ENCODE results near the gene OR6N2. TPM values are rescaled to one million over a fixed set of nuclear protein-coding genes. Genes with fewer than 3 reads are reported as not detected.
A peak's percentile ranks its signal among the peaks of the same experiment; 100 is the strongest.

The OR6N2 gene
- total and polyA plus RNA-seq, 9 of the 15 experiments (the other 6 are each of a cell fraction or from before 2014, with no cell fraction given) = not detected

DNA sequence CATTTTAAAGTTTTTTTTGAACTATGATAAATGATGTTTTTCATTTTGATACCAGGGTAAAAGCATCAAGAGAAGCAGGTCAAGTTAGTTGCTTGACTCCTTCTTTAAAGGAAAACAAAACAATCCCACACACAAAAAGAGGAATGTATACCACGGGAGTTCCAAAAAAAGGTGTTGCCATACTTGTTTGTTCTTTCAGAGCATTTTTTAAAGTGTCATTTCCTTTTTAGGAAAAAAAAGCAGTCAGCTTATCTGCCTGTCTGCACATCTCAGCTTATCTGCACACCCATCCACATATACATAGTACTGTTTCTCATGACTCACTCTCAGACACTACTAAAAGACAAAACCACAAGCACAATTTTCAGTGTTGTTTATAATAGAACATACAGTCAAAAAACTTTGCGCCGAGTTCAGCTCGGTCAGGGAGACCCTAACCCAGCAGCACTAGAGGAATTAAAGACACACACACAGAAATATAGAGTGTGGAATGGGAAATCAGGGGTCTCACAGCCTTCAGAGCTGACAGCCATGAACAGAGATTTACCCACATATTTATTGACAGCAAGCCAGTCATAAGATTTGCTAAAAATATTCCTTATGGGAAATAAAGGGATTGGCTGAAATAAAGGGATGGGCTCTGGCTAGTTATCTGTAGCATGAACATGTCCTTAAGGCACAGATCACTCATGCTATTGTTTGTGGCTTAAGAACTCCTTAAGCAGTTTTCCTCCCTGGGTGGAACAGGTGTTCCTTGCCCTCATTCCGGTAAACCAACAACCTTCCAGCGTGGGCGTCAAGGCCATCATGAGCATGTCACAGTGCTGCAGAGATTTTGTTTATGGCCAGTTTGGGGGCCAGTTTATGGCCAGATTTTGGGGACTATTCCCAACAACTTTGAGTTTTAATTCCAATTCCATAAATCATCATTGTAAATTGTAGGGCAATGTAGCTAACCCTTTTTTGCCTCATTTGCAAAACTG, 38.7 kb upstream of the OR6N2 start (continued):
- TF ChIP-seq NEUROD1 (IDR thresholded peaks at IDR 0.05; ENCODE audit: borderline replicate concordance, low read depth, low read length, partially characterized antibody) (peak; percentile 86), SRSF7 (optimal IDR thresholded peaks at IDR 0.05; ENCODE audit: low read depth, low read length) (no peak), HDAC6 (IDR thresholded peaks at IDR 0.05; ENCODE audit: low read depth, low read length) (no peak), HMG20A (CRISPR knock-in tag; conservative IDR thresholded peaks at IDR 0.05) (no peak), SUPT5H (IDR thresholded peaks at IDR 0.05) (no peak), HDAC2 (IDR thresholded peaks at IDR 0.05) (peak; percentile 94; the same call in 1 of the 2 replicates), ZNF197 (CRISPR knock-in tag; IDR thresholded peaks at IDR 0.05; ENCODE audit: low read depth) (no peak), SMARCE1 (IDR thresholded peaks at IDR 0.05) (peak; percentile 98), MED1 (CRISPR knock-in tag; IDR thresholded peaks at IDR 0.05; ENCODE audit: borderline replicate concordance) (no peak), FOS (IDR thresholded peaks at IDR 0.05; ENCODE audit: extremely low read depth, insufficient read length) (peak; percentile 57), HOXB6 (CRISPR knock-in tag; IDR thresholded peaks at IDR 0.05; ENCODE audit: borderline replicate concordance) (no peak), NR2C2 (CRISPR knock-in tag; IDR thresholded peaks at IDR 0.05) (no peak), NR2C2 (tag; IDR thresholded peaks at IDR 0.05) (peak; percentile 61), KDM1A (IDR thresholded peaks at IDR 0.05) (peak; percentile 91 to 95), CREM (IDR thresholded peaks at IDR 0.05; ENCODE audit: low read depth) (peak; percentile 69), MYBL2 (IDR thresholded peaks at IDR 0.05; ENCODE audit: low read depth) (no peak), MYBL2 (CRISPR knock-in tag; IDR thresholded peaks at IDR 0.05; ENCODE audit: borderline replicate concordance) (no peak)
- TF ChIP-seq, protein P1, sequence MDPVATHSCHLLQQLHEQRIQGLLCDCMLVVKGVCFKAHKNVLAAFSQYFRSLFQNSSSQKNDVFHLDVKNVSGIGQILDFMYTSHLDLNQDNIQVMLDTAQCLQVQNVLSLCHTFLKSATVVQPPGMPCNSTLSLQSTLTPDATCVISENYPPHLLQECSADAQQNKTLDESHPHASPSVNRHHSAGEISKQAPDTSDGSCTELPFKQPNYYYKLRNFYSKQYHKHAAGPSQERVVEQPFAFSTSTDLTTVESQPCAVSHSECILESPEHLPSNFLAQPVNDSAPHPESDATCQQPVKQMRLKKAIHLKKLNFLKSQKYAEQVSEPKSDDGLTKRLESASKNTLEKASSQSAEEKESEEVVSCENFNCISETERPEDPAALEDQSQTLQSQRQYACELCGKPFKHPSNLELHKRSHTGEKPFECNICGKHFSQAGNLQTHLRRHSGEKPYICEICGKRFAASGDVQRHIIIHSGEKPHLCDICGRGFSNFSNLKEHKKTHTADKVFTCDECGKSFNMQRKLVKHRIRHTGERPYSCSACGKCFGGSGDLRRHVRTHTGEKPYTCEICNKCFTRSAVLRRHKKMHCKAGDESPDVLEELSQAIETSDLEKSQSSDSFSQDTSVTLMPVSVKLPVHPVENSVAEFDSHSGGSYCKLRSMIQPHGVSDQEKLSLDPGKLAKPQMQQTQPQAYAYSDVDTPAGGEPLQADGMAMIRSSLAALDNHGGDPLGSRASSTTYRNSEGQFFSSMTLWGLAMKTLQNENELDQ (CRISPR knock-in tag; IDR thresholded peaks at IDR 0.05; ENCODE audit: borderline replicate concordance) = no peak
- TF ChIP-seq, protein P2, sequence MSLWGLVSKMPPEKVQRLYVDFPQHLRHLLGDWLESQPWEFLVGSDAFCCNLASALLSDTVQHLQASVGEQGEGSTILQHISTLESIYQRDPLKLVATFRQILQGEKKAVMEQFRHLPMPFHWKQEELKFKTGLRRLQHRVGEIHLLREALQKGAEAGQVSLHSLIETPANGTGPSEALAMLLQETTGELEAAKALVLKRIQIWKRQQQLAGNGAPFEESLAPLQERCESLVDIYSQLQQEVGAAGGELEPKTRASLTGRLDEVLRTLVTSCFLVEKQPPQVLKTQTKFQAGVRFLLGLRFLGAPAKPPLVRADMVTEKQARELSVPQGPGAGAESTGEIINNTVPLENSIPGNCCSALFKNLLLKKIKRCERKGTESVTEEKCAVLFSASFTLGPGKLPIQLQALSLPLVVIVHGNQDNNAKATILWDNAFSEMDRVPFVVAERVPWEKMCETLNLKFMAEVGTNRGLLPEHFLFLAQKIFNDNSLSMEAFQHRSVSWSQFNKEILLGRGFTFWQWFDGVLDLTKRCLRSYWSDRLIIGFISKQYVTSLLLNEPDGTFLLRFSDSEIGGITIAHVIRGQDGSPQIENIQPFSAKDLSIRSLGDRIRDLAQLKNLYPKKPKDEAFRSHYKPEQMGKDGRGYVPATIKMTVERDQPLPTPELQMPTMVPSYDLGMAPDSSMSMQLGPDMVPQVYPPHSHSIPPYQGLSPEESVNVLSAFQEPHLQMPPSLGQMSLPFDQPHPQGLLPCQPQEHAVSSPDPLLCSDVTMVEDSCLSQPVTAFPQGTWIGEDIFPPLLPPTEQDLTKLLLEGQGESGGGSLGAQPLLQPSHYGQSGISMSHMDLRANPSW (CRISPR knock-in tag; IDR thresholded peaks at IDR 0.05) = no peak
- TF ChIP-seq, protein P3, sequence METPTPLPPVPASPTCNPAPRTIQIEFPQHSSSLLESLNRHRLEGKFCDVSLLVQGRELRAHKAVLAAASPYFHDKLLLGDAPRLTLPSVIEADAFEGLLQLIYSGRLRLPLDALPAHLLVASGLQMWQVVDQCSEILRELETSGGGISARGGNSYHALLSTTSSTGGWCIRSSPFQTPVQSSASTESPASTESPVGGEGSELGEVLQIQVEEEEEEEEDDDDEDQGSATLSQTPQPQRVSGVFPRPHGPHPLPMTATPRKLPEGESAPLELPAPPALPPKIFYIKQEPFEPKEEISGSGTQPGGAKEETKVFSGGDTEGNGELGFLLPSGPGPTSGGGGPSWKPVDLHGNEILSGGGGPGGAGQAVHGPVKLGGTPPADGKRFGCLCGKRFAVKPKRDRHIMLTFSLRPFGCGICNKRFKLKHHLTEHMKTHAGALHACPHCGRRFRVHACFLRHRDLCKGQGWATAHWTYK (CRISPR knock-in tag; IDR thresholded peaks at IDR 0.05) = 0 out of 2 replicates have a peak, but pooled peaks have one; percentile 31

Measured in K562 (cell line).